Panc1 (cell line): ENCODE results near the gene ARHGAP6. TPM values are rescaled to one million over a fixed set of nuclear protein-coding genes. Genes with fewer than 3 reads are reported as not detected.

Experiments used
- ATAC-seq: fragments of 200-7000 bp; cut with Tn5 transposase; 2 replicates; pipeline ENCODE4 v1.9.1; 2020; ENCODE audit warnings: mild to moderate bottlenecking, moderate library complexity
- BruUV-seq: library from RNA; stranded (reverse); fragments of 400-500 nt; replicated peaks from 2 replicates; lab custom pipeline; 2021; lab: Mats Ljungman, UMichigan
- CTCF ChIA-PET: fragments of 300-600 bp; sonication (Branson Sonifier 250); formaldehyde crosslinking; loops from one replicate; lab custom pipeline; 2022; ENCODE audit warnings: antibody characterized with exemption; lab: Charles Lee
- POLR2A ChIA-PET: fragments of 300-600 bp; sonication (Branson Sonifier 250); formaldehyde crosslinking; loops from one replicate; lab custom pipeline; 2022; ENCODE audit warnings: antibody characterized with exemption; lab: Charles Lee
- DNase-seq: peaks from one replicate; pipeline ENCODE4 v3.0.0-alpha.2; 2010; ENCODE audit warnings: low read depth, low spot score
- H3K27ac ChIP-seq: 2 replicates; pipeline ENCODE4 v1.5.1; 2011; ENCODE audit warnings: mild to moderate bottlenecking, low read length, inconsistent platforms
- H3K27me3 ChIP-seq: fragments of 200-500 bp; sonication (Bioruptor generic); 2 replicates; pipeline ENCODE4 v1.6.0; 2014; ENCODE audit warnings: low read length, inconsistent platforms; ENCODE audit not compliant: control insufficient read depth, insufficient read depth
- H3K36me3 ChIP-seq: fragments of 200-500 bp; sonication (Bioruptor generic); 2 replicates; pipeline ENCODE4 v1.5.1; 2014; ENCODE audit warnings: inconsistent platforms, mild to moderate bottlenecking, low read length, moderate library complexity; ENCODE audit not compliant: control insufficient read depth, insufficient read depth
- H3K4me1 ChIP-seq: 2 replicates; pipeline ENCODE4 v1.5.1; 2011; ENCODE audit warnings: inconsistent platforms, mild to moderate bottlenecking, low read length, moderate library complexity; ENCODE audit not compliant: control insufficient read depth, insufficient read depth
- H3K4me3 ChIP-seq, 2 experiments: 2 replicates each; pipeline ENCODE4 v1.5.1; 2011 to 2012; ENCODE audit warnings: low read depth in 2 of 2, low read length in 2 of 2, mild to moderate bottlenecking in 2 of 2, inconsistent platforms in 1 of 2, moderate library complexity in 1 of 2
- H3K9me3 ChIP-seq: fragments of 200-500 bp; sonication (Bioruptor generic); 2 replicates; pipeline ENCODE4 v1.5.1; 2014; ENCODE audit warnings: low read depth, mild to moderate bottlenecking, inconsistent platforms, low read length, moderate library complexity; ENCODE audit not compliant: control insufficient read depth, insufficient read depth
- CTCF ChIP-seq: fragments of 450-650 bp; IDR thresholded peaks from 2 replicates; pipeline ENCODE4 v1.5.1; 2017; ENCODE audit warnings: mild to moderate bottlenecking
- POLR2AphosphoS5 ChIP-seq: IDR thresholded peaks from 2 replicates; pipeline ENCODE4 v1.6.1; 2012; ENCODE audit warnings: mild to moderate bottlenecking, low read depth, low read length, moderate library complexity
- SIN3A ChIP-seq: IDR thresholded peaks from 2 replicates; pipeline ENCODE4 v1.6.1; 2012; ENCODE audit warnings: low read depth, mild to moderate bottlenecking, low read length, moderate library complexity, borderline replicate concordance; ENCODE audit not compliant: insufficient read depth
- TCF7L2 ChIP-seq: IDR thresholded peaks from 2 replicates; pipeline ENCODE4 v1.6.1; 2011; ENCODE audit warnings: mild to moderate bottlenecking, low read depth, low read length, inconsistent platforms
- in situ Hi-C: cut with HindIII; loops from 2 replicates; pipeline ENCODE4 v1.10.0; 2016; ENCODE audit warnings: low sequenced_read_pairs, low pct_unique_long_range_greater_than_20kb
- intact Hi-C: fragments of 100-400 bp; cut with micrococcal nuclease; formaldehyde crosslinking; loops from one replicate; pipeline ENCODE4 v1.10.0; 2022; ENCODE audit not compliant: unreplicated experiment
- total RNA-seq: library from RNA; stranded (reverse); gene quantifications from one replicate; pipeline ENCODE4 v1.2.1, GENCODE V29; 2021; ENCODE audit not compliant: unreplicated experiment
- TF ChIP-seq, protein P1 (sequence below), 2 experiments: IDR thresholded peaks; 2 replicates each; pipeline ENCODE4 v1.6.1; 2011 to 2012; ENCODE audit warnings: low read depth in 2 of 2, control low read depth in 1 of 2, low read length in 1 of 2, mild to moderate bottlenecking in 1 of 2, moderate library complexity in 1 of 2; ENCODE audit not compliant: insufficient read depth in 1 of 2

Gene ARHGAP6
- total RNA-seq, 1 experiment from 2014 or later, result 0.13 TPM

DNA sequence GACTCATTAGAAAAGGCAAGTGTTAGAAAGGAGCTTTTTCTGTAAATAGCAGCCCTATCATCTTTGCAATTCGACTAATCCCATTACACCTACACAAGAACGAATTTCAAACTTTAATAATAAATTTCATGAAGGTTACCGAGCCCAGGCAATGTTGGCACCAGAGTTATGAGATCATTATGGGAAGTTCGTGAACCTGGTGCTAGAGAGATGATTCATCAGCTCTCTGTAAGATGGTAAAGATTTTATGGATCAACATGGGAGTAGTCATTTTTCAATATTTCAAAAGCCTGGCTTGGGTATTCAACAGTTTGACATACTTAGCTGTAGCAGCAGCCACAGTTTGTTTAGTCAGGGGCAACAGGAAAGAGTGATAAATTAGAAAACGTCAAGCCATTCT lies 336.7 kb downstream of the ARHGAP6 start:
- intact Hi-C loops, result no loop called here
- POLR2A ChIA-PET, result no interaction called here
- Histone ChIP-seq H3K9me3 (no peaks in the 10 kb centered on the region), H3K4me1 (no peaks in the 10 kb centered on the region), H3K27me3 (no peaks in the 10 kb centered on the region), H3K27ac (no peak overlapping the region), H3K4me3 (no peak overlapping the region), H3K36me3 (no peaks in the 10 kb centered on the region)
- ATAC-seq (no peak), DNase-seq (no peak)
- no peak for TF ChIP-seq POLR2AphosphoS5
- TF ChIP-seq SIN3A, result no peak
- no peak for TF ChIP-seq TCF7L2
- TF ChIP-seq, protein P1, sequence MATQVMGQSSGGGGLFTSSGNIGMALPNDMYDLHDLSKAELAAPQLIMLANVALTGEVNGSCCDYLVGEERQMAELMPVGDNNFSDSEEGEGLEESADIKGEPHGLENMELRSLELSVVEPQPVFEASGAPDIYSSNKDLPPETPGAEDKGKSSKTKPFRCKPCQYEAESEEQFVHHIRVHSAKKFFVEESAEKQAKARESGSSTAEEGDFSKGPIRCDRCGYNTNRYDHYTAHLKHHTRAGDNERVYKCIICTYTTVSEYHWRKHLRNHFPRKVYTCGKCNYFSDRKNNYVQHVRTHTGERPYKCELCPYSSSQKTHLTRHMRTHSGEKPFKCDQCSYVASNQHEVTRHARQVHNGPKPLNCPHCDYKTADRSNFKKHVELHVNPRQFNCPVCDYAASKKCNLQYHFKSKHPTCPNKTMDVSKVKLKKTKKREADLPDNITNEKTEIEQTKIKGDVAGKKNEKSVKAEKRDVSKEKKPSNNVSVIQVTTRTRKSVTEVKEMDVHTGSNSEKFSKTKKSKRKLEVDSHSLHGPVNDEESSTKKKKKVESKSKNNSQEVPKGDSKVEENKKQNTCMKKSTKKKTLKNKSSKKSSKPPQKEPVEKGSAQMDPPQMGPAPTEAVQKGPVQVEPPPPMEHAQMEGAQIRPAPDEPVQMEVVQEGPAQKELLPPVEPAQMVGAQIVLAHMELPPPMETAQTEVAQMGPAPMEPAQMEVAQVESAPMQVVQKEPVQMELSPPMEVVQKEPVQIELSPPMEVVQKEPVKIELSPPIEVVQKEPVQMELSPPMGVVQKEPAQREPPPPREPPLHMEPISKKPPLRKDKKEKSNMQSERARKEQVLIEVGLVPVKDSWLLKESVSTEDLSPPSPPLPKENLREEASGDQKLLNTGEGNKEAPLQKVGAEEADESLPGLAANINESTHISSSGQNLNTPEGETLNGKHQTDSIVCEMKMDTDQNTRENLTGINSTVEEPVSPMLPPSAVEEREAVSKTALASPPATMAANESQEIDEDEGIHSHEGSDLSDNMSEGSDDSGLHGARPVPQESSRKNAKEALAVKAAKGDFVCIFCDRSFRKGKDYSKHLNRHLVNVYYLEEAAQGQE (IDR thresholded peaks at IDR 0.05; ENCODE audit: insufficient read depth in 1 of 2, low read depth in 2 of 2, low read length in 1 of 2), result no peak
- no peak for TF ChIP-seq CTCF
- in situ Hi-C loops, result no loop called here
- CTCF ChIA-PET, result no interaction called here
- no TSS peak for BruUV-seq

GRCh38 chrX:11328134-11328533 lies 337.6 kb downstream of the ARHGAP6 start:
- POLR2A ChIA-PET, result no interaction called here
- Histone ChIP-seq H3K4me3 (no peak overlapping the region), H3K27ac (no peak overlapping the region), H3K9me3 (no peaks in the 10 kb centered on the region), H3K4me1 (no peaks in the 10 kb centered on the region), H3K36me3 (no peaks in the 10 kb centered on the region), H3K27me3 (no peaks in the 10 kb centered on the region)
- DNase-seq, result no peak
- no peak for ATAC-seq
- intact Hi-C loops (no loop called here), in situ Hi-C loops (no loop called here)
- BruUV-seq, result no TSS peak
- TF ChIP-seq POLR2AphosphoS5, result no peak
- TF ChIP-seq CTCF, result no peak
- TF ChIP-seq, protein P1 (IDR thresholded peaks at IDR 0.05; ENCODE audit: insufficient read depth in 1 of 2, low read depth in 2 of 2, low read length in 1 of 2), result no peak
- TF ChIP-seq TCF7L2, result no peak
- TF ChIP-seq SIN3A, result no peak
- CTCF ChIA-PET, result no interaction called here
